A673 (cell line): Measurements from ENCODE around the gene TMEM213.

Source experiments
- CTCF ChIP-seq: fragments of 300-800, 200-600 bp; sonication (generic); conservative IDR thresholded peaks from 2 replicates; pipeline ENCODE4 v1.5.1; 2017; ENCODE audit warnings: low read depth, mild to moderate bottlenecking, antibody characterized with exemption, low read length, moderate library complexity, mixed read lengths
- EZH2 ChIP-seq: fragments of 200-600 bp; sonication (generic); IDR thresholded peaks from 2 replicates; pipeline ENCODE4 v1.6.1; 2017; ENCODE audit warnings: borderline replicate concordance, low read depth, mild to moderate bottlenecking, mixed read lengths, antibody characterized with exemption, low read length; ENCODE audit not compliant: poor library complexity, severe bottlenecking

DNA sequence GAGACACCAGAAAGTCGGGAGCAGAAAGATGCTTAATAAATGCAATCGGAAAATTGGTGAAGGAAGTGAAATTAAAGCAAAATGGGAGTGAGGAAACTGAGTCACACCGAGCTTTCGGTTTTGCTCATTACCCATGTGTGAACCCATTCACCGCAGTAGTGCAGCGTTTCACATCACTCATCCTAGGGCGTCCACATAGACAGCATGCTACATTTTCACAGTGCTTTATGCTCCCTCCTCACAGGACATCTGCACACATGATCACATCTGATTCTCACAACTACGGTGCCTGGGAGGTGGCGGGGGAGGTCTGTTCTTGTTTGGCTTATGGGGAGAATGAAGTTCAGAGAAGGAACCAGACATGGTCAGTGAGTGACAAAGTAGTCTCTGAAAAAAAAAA is 36.8 kb downstream of the TMEM213 start:
- TF ChIP-seq CTCF: no peak
- TF ChIP-seq EZH2: no peak
